Right forelimb (tissue), 1 donor: ENCODE results near the gene SLC17A9.

Experiments
- DNase-seq: peaks from one replicate; pipeline ENCODE4 v3.0.0-alpha.2; 2018

The SLC17A9 gene

DNA sequence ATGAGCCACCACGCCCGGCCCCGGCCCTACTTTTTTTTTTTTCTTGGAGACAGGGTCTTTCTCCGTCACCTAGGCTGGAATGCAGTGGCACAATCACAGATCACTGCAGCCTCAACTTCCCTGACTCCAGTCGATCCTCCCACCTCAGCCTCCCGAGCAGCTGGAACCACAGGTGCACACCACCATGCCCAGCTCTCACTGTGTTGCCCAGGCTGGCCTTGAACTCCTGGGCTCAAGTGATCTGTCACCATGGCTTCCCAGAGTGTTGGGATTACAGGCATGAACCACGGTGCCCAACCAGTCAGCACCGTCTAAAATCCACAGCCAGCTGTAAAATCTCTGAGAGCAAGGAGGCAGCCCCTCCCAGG lies 17.4 kb downstream of the SLC17A9 start:
- DNase-seq = no peak

- DNase-seq = no peak
These were observed 18.1 kb downstream of the SLC17A9 start for GRCh38 chr20:62970307-62971210.

- no peak for DNase-seq
These were observed 18.9 kb downstream of the SLC17A9 start for GRCh38 chr20:62971211-62971949.

DNA sequence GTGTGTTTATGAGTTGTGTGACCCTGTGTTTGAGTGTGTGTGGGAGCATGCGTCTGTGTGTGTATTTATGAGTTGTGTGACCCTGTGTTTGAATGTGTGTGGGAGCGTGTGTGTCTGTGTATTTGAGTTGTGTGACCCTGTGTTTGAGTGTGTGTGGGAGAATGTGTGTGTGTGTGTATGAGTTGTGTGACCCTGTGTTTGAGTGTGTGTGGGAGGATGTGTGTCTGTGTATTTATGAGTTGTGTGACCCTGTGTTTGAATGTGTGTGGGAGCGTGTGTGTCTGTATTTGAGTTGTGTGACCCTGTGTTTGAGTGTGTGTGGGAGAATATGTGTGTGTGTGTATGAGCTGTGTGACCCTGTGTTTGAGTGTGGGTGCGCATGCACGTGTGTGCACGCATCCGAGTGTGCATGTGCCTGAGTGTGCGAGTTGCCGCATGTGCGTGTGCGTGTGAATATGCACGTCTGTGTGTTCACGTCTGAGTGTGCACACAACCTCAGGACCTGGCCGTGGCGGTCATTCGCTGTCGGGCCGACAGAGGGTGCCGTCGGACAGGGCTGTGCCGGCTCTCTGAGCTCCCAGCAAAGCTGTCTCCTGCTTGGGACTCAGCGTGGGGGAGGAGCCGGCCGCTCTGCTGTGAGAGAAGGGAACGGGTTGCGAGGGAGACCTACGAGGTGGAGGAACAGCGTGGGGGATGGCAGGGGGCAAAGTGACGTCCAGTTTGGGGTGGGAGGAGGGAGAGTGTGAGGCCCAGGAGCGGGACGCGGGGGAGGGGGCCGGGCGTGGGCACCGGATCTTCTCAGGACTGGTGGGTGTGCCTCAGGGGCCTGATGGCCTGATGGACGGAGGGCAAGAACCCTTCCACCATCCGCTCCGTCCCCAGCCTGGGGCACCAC lies 19.7 kb downstream of the SLC17A9 start:
- DNase-seq = peak; percentile 90

DNA sequence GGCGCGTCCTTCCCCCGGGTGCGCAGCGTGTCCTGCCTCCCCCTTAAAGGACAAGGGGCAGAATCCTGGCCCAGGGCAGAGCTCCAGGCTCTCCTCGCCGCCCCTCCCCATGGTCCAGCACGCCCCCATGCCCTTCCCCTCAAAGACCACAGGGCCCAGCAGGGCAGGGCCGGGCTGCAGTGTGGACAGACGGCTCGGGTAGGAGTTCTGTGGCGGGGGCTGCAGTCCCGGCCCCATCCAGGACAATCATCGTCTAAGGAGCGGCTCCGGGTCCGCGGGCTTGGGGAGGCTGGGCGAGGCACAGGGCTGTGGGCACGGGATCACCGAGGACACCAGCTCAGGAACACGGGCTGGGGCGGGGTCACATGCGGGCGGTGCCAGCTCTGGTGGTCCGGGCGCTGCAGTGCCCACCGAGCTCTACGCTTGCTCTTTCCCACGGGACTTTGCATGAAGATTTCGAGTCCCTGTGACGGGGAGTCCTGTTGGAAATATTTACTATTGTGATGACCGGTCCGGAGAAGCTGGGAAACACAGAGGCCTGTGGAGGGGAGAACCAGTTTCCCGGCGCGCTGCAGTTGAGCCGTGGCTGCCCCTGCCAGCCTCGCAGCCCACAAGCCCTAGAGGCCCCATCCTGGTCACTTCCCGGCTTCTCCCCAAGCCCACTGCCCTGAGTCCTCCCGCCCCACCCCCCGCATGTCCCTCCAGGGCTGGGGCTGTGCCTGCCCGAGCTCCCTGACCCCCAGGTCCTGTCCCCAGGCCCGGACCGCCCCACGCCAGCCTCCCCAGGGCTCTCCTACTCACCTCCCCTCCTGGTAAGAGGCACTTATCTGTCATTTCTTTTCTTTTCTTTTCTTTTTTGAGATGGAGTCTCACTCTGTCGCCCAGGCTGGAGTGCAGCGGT lies 20.6 kb downstream of the SLC17A9 start:
- no peak for DNase-seq

DNA sequence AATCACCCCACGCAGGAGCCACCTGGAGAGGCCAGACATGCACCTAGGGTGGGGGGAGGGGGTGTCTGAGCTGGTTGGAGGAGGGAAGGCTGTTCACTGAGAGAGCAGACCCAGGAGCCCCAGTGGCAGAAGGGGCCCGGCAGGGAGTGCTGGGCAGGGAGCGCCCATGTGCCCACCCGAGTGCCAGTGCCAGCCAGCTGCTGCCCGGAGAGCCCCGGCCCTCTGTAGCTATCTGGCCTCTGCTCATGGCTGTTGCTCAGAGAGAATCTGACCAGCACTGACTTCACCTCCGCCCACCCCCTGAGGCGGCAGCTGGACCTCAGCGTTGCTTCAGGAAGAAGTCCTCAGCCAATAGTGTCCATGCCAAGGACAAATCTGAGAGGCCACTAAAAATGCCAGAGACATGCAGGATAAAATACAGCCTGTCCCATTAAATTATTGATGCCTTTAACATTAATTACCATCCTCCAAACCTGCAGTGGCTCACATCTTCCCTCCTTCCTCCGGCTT lies 22.8 kb downstream of the SLC17A9 start:
- no peak for DNase-seq

DNA sequence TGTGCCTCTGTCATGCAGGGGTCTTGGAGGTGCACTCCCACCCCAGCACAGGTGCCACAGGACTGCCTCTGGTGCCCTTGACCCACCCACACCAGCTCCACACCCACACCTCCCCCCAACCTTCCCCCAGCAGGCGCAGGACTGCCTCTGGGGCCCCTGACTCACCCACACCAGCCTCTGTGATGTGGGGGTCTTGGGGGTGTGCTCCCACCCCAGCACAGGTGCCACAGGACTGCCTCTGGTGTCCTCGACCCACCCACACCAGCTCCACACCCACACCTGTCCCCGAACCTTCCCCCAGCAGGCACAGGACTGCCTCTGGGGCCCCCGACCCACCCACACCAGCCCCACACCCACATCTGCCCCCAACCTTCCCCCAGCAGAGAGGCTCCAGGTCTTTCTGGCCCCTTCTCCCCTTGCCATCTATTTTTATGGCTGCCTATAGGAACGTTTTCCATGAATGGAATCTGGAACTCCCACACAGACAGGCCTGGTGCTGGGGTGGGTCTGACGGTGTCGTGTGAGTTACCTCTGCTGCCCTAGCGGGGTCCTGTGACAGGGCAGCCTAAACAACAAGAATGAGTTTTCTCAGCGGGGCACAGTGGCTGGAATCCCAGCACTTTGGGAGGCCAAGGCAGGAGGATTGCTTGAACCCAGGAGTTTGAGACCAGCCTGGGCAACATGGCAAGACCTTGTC lies 23.5 kb downstream of the SLC17A9 start:
- DNase-seq = no peak

DNA sequence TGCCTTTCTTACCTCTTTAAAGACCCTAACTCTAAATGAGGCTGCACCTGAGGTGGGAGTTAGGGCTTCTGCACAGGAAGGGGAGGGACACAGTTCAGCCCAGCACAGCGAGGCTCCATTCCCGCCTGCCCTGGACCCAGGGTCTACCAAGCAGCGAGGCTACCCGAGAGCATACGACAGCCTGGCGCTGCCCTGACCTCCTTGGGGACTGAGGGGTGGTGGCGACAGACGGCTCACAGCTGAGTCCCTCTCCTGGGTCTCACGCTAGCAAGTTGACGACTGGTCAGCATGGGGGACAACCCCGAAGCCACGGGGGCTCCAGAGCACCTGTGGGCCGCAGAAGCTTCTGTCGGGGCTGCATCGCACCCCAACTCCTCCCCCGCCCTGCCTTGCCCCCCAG lies 24.4 kb downstream of the SLC17A9 start:
- no peak for DNase-seq

DNA sequence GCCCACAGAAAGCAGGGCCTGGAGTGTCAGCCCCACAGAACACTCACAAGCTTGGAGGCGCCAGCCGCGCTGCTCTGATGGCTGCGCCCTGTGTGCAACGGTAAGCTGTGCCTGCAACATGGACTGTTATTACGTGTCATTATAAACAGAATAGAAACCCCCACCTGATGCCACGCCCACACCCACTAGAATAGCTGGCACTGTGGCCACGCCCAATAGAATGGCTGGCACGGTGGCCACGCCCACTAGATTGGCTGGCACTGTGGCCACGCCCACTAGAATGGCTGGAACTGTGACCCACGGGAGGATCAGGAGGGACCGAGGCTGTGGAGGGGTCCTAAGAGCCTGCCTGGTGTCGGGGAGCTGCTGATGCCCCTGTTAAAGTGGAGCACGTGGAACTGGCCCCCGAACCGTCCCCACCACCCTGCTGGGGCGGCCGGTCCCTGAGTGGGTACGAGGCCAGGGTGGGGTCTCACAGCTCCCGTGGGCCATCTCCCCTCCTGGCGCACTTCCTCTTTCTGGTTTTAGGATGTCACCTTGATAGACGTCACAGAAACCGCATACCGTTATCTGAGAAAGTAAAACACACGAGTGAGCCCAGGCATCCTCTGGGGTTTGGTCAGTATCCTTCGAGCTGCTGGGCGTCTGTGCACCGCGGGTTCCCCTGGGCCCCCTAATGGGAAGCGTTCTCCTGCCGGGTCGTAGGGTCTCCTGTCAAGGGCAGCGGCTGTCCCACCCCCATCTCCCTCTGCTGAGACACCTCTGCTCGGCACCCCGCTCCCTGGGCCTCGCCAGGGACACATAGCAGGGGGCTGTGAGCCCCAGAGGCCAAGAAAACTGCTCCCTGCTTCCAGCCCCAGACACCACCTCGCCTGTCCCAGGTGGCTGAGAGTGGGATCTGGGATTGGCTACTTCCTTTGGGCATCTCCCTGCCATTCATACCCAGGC lies 25.4 kb downstream of the SLC17A9 start:
- no peak for DNase-seq

GRCh38 chr20:62978561-62978943 lies 26.0 kb downstream of the SLC17A9 start:
- DNase-seq = no peak

GRCh38 chr20:62979310-62979709 lies 26.8 kb downstream of the SLC17A9 start:
- DNase-seq = no peak

DNA sequence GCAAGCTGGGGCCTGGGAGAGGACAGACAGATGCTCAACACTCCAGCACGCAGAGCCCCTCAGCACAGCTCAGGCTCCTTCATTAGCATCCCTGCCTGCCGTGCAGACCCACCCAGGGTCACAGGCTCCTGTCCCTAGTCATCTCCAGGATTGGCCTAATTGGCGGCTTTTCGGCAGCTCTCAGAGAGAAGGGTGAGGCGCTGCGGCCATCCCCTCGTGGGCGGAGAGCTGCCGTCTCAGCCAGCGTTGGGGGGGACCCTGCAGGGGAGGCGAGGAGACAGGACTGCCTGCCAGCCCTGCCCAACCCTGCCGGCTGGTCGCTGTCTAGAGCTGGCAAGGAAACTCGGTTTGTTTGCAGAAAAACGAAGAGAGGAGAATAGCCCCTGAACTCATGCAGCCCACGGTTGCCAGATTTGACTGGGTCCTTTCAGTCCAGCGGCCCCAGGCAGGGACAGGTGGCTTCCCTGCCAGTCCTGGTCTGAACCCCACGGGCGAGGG lies 27.4 kb downstream of the SLC17A9 start:
- no peak for DNase-seq

DNA sequence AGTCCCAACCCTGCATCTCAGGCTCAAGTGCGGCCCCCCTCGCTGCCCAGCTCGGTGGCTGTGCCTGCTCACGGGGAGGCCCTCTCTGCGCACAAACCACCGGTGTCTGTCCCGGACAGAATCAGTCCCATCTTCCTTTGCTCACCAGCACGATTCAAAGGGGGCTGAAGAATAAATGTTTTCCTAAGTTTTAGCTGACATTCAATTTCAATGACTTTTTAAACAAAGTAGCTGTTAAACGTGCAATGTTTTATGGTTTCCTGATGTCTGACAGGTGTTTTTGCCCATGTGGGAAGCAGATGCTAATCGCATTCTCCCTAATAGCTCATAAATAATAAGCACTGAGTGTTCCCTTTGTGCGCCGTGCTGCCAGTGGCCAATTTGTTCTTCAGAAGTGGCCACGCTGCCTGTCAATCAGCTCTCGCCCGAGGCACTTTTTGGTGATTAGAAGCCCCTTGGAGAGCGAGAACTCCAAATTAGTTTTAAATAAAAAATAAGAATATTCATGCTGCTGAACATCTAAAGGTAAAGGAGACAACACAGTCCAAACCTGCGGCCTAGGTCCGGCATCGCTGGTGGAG lies 28.0 kb downstream of the SLC17A9 start:
- DNase-seq = no peak

- DNase-seq = no peak
These were observed 28.5 kb downstream of the SLC17A9 start for GRCh38 chr20:62980970-62981369.

GRCh38 chr20:62982124-62983075 lies 29.9 kb downstream of the SLC17A9 start:
- DNase-seq = no peak

- DNase-seq = no peak
These were observed 30.7 kb downstream of the SLC17A9 start for GRCh38 chr20:62983210-62983609.

DNA sequence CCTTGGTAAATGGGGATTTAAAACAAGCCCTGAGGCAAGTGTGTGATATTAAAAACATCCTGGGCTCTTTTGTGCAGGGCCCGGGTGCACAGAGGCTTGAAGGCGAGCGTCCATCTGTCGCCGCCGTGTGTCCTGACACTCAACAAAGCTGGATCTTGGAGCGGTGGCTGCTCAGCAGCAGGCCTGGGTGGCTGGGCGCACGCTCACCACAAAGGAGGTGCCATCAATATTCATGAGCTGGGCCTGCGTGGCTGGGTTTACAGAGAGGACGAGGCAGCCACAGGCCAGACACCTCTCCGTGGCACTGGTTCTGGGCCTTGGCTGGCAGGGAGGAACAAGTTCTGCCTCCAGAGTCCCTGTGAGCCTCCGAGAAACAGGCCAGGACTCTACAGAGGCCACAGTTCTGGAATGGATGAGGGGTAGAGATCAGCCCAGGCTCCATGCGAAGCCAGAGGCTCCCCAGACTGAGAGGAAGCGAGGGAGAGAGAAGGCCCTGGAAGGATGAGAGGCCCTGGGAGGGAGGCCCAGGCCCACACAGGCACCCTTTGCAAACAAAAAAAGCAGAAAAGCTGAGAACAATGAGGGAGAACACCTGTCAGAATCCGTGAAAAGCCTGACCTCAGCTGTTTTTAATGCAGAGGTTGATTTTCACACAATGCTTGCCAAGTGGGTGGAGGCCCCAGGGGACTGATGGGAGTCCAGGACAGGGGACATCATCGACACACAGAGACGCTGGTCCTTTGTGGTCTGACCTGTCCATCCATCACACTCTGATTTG lies 32.3 kb downstream of the SLC17A9 start:
- DNase-seq = no peak

DNA sequence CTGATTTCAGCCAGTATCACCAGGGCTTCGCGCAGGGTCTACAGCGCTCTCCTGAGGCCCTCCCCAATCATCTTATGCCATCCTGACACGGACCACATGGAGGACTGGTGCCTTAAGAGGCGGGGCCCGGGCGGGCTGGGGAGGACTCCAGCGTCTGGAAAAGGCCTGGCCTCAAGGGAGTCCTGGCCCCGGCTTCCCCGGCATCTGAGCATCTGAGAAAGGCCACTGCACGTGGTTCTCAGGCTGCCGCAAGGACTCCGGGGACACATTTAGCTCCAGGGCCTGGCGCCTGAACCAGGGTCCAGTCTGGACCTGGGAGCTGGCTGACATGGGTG lies 32.9 kb downstream of the SLC17A9 start:
- no peak for DNase-seq
